DMS53 treated with DMSO at 0.1 percent for 48 hours (cell line): ENCODE results near the gene DAPK1.

ENCODE experiments used
- DNase-seq: peaks from one replicate; lab custom pipeline; 2025; ENCODE audit not compliant: unreplicated experiment; lab: John Stamatoyannopoulos, UW

Gene DAPK1

DNA sequence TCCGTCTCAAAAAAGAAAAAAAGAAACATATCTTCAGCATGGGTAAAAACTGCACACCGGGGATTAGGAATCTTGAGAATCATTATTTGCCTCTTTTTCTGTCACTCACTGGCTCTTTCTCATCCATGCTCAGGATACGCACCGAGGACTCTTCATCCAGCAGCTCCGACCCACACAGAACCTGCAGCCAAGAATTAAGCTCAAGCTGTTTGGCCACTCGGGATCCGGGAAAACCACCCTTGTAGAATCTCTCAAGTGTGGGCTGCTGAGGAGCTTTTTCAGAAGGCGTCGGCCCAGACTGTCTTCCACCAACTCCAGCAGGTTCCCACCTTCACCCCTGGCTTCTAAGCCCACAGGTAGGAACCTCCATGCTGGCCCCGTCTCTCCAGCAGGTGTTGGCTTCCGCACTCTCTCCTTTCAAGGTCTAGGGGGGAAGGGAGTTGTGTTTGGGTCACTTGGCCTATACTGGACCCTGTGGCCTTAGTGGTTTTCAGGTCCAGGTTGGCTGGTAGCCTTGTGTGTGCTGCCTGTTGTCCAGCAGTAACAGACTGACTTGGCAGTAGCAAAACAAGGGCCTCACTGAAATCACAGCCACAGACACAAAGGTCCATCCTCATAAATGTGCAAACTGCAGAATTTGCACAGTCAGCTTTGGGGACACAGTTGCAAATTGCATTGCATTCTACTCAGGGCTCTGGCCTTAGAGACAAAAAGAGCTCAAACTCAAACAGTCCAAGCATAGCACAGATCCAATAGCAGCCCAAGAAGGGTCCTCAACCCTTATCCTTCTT is 183.8 kb downstream of the DAPK1 start:
- DNase-seq, result no peak

DNA sequence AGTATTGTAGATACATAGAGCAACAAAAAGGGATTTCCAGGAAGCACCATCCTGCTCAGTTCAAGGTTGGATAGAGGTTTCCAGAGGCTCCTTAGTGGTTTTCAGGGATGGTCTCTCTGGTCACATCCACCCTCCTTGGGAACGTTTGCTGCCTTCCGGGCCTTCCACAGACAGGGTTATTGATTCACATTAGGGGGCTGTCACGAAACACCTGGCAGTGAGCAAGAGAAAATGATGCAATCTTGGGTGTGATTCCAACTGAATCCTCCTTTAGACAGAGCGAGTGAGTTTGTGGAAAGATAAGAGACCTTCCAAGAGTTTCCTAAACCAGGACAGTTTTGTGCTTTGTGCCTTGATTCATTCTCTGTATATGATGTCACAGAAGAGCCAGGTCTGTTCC is 184.4 kb downstream of the DAPK1 start:
- no peak for DNase-seq

DNA sequence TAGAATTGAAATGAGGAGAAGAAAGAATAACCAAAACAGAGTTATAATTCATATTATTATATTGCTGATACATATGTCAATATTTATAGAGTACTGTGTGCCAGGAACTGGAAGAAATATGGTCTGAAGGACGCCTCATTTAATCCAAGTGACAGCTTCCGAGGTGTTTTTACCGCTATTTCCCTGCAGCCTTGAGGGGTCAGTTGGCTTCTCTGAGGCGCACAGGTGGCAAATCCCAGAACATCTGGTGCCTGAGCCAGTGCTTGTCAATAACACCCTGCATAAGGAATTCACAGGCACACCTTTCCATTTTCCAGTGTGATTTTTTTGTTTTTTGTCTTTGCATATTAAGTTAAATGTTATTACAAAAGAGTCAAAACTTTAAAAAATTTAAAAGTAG is 185.0 kb downstream of the DAPK1 start:
- no peak for DNase-seq

DNA sequence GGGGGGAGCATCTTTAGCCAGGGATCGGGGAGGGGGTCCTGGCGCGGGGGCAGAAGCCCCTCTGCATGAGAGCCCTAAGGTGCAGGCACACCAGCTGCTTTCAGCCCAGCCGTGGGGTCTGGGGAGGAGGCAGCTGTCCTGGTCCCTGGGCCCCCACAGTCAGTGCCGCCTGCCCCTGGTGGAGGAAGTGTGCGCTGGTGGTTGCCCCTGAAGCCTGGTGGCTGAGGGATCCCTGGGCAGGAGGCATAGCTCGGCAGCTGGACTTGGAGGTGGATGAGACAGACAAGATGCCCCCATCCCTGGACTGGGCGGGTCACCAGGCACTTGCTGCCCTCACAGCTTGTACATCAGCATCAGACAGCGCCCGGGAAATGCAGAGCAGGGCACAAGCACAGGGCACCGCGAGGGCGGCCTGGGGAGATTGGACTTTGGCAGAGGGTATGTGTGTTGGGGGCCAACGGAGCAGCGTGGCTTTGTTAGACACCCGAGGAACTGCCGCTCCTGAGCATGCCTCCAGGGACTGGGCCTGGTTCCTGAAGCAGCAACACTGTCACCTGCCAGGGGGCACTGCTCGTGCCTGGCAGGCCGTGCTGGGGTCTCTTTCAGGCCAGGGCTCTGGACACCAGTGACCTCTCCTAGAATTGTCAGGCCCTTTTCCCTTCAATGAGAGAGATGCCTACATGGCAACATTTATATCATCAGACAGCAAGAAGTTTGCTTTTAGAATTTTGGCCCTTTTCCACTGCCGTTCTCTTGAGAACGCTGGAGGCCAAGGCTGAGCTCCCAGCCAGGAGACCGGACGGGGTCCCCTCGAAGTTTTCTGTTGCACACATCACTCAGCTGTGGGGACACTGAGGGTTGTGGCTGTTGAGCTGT is 186.3 kb downstream of the DAPK1 start:
- DNase-seq, result no peak

DNA sequence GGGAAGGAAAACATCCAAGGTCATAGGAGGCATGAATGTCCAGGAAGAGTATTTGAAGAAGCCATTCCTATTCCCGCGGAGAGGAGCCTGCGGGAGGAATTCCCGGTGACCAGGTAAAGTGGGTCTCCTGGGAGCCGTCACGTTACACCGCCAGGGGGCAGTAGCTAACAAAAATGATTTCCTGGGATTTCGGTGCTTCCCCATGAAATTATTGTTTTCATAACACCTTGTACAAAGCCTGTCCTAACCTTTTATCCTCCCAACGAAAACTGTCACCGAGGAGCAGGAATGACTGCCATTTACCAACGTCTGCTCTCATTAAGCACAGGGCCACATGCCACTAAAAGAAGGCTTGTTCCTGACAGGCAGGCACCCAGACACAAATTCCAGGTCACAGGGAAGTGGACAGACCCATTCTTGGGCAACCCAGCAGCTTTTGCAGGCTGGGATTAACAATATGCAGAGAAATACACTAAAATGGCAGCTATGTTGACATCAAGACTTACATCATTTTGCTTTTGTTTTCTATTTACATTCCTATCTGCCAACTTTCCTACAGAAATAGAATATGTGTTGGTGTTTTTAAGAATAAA is 187.1 kb downstream of the DAPK1 start:
- no peak for DNase-seq

DNA sequence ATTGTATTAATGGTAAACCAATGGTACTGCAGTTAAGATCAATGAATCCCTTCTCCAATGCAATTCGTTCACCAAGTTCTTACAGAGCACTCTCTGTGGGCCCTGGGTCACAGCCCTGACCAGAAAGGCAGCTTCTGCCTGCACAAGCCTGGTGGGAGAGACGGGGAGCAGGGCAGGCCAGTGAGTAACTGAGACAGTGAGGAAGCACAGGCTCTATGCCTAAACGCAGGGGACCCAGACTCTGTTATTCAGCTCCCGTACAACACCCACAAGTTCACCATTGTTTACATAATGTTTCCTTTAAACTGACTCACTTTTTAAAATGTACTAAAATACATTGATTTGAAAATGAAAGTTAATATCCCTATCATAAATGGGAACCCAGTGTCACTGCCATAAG is 187.8 kb downstream of the DAPK1 start:
- DNase-seq, result no peak

DNA sequence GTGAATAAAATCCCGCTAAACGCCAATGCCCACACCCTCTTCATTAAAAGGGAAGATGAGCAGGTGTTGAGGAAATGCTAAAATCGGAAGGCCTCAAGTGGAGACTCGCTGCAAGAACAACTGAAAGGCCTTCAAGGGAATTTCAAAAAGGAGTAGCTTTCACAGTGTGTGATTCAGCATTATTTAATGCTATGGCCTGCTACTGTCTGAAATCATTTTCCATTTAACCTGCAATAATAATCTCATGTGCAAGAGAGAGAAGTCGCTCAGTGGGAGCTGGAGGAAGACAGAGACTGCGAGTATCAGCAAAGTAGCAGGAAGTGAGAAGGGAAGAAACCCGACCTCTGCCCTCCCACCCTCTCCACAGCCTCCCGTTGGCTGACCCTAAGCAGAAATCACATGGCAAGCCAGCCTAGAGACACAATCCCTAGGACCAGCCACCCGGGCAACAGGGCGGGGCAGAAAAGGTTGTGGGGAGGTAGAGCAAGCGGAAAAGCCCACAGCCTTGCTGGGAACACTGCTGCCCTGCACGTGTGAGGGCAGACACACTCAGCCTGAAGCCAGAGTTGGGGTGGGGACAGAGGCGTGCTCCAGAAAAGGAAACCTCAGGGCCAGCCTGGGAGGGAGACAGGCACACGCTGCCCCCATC is 188.3 kb downstream of the DAPK1 start:
- no peak for DNase-seq

DNA sequence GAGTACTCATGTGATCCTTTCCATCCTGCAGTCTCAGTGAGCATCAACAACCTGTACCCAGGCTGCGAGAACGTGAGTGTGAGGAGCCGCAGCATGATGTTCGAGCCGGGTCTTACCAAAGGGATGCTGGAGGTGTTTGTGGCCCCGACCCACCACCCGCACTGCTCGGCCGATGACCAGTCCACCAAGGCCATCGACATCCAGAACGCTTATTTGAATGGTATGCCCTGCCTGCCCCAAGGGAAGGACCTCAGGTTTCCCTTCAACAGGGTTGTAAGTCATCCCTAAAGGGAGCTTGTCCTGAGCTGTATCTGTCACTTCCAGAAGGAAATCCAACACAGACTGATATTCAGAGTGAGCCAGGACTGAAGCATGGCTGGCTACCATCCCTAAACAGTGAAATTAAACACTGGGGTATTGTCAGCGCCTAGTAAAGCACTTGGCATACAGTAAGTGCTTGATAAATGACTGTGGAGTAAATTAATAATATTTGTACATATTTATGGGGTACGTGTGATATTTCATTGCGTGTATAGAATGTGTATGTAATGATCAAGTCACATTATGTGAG is 188.9 kb downstream of the DAPK1 start:
- no peak for DNase-seq

DNA sequence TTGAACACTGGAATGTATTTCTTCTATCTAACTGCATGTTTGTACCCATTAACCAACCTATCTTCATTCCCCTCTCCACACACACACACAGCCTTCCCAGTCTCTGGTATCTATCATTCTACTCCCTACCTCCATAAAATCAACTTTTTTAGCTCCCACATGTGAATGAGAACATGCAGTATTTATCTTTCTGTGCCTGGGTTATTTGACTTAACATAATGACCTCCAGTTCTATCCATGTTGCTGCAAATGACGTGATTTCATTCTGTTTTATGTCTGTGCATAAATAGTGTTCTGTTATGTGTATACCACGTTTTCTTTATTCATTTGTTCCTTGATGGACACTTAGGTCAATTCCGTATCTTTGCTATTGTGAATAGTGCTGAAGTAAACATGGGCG is 189.5 kb downstream of the DAPK1 start:
- DNase-seq, result no peak

DNA sequence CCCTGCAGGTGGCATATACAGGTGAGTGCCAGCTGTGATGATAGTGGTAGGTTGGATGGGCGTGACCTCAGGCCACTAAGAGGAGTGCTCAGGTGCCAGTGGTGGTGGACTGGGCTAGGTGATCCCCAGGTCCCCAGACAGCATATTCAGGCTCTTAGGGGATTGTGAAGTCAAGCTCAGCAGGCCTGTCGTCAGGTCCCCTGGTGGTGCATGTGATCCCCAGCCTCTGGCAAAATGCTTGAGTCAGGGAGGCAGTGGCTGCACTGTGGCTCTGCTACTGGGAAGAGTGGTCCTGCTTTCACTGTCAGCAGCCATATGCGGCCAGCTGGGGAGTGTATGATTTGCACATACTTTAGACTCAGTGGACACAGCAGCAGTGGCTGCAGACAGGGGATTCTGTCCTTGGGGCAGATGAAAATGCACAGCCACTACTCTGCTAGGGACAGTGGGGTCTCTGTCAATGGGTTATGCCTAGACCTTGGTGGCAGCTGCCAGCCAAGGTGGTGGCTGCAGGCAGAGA is 196.6 kb downstream of the DAPK1 start:
- DNase-seq, result no peak

DNA sequence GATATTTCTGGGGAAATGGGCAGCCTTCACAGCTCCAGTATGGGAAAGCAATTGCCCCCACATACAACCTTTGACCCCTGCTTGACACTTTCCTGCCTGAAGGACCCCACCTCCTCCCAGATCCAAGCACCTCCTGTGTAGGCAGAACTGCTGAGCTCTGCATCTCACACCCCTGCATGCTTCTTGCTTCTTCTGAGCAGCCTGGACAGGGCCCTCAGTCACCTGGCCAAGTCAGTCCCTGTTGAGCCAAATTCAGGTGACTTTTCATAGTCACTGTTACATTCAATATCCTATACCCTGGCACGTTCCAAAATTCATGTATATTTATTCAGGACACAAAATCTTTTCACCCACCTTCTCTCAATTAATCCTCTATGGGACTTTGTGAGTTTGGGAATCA is 197.9 kb downstream of the DAPK1 start:
- DNase-seq, result no peak

DNA sequence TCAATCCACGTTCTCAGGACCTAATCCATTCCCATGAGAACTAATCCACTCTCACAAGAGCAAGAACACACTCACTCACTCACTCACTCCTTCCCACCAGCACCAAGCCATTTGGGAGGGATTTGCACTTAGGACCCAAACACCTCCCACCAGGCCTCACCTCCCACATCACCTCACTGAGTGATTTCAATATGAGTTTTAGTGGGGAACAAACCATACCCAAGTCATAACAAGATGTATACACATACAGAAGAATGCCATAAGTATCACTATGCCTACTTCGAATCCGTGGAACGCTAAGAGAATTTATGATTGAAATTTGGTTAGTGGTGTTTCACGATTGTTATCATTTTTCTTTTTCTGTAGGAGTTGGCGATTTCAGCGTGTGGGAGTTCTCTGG is 199.0 kb downstream of the DAPK1 start:
- DNase-seq, result no peak

DNA sequence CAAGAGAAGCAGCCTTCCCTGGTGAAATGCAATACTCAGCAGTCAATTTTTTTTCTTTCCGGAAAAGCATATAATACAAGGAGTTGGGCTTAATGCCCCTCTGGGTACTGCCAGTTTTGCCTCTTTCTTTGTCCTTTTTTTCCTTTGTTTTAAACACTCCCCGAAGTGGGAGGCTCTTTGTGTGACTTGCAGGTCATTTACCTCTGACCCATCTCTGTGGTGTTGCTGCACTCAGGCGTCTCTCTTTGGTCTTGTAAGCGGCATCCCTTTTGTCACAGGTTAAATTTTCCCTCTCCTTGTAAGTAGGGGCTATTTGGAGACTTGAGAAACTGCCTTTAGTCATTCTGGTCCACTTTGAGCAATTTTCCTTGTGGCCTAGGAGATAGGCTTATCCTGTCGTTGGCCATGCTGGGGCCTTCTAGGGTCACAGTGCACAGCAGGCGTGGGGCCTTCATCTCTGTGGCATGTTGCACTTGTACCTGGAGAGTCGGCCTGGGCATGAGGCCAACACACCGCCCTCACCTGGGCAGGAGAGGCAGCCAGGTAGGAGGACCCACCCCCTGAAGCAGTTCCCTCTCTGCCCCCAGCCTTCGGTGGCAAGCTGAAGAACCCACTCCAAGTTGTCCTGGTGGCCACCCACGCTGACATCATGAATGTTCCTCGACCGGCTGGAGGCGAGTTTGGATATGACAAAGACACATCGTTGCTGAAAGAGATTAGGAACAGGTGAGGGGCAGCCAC is 200.6 kb downstream of the DAPK1 start:
- no peak for DNase-seq

DNA sequence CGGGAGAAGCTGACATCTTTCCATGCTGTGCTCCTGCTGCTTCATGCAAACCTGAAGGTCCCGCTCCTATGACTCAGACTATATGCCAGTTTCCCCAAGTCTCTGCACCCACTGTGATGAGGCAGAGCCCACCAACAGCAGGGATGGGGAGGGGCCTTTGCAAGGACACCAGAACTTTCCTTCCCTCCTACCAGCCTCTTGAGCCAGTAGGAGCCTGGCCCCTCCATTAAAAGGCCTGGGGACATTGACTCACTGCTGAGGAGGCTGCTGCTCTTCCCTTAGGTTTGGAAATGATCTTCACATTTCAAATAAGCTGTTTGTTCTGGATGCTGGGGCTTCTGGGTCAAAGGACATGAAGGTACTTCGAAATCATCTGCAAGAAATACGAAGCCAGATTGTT is 202.2 kb downstream of the DAPK1 start:
- no peak for DNase-seq

DNA sequence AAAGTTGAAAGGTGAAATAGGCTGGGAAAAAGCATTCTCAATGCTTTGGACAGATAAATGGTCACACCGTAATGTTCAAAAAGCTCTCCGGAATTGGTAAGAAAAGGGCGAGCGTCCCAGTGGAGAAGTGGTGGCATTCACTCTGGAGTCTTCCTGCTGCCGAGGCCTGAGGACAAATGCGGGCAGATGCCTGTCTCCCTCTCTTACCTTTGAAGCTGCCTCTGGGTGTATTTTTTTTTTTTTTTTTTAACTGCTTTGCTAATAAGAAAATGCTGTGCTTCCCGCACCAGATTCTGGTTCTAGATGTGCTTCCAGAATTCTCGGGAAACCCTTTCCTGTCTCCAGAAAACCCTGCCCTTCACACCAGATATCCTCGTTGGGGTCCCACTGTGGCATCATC is 203.8 kb downstream of the DAPK1 start:
- no peak for DNase-seq

DNA sequence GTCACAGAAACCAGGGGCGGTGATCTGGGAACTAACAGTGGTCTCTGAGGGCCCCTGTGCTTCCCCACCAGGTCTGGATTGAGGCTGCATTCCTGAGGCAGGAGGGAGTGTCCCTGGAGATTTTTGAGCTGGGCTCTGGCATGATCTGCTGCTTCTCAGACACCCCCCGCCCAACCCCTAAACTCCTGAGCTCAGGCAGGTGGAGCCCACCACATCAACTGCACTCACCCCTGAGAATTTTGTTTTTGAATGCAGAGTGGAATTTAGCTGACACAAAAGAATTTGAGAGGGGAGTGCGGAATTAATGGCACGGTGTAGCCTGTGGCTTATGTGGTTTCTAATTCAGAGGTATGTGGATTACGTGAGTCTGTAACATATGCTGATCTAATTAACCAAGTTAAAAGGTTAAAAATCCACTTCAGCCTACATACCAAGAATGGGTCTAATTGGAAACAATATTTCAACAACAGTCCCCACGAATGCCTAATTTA is 204.3 kb downstream of the DAPK1 start:
- DNase-seq, result no peak

DNA sequence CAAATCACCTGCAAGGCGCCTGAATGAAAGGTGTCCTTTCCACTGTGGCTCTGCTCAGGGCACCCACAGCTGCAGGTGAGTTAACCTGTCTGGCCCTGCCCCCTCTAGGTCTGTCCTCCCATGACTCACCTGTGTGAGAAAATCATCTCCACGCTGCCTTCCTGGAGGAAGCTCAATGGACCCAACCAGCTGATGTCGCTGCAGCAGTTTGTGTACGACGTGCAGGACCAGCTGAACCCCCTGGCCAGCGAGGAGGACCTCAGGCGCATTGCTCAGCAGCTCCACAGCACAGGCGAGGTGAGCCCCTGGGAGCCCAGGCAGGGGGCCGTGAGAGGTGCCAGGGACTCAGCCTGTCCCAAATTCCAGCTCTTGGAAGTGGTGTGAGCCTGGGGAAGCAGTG is 205.3 kb downstream of the DAPK1 start:
- no peak for DNase-seq

DNA sequence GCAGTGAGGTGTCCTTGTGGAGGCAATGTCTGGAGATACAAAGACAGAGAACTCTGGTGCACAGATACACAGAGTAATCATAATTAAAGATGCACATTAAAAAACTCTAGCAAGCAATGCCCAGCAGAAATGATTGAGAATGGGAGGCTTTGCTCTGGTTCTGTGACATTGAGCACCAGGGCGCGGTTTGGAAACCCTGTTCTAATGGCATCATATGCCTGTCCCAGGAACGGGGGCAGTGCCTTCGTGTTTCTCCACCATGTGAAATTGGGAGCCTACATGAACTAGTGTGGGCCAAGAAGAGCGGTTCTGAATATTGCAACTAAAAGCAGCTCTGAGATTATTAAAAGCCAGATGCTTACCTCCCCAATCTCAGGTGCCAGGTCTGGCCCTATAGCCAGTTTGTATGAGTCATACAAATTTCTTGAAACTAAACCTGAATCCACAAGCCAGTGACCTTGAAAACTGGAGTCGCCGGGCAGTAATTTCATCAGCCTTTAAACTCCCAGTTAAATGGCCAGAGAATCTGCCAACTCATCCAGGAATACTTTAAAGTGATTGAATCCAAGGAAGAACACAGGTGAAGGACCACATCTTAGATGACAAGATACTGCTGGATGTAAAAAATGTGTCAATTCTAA is 206.1 kb downstream of the DAPK1 start:
- no peak for DNase-seq

DNA sequence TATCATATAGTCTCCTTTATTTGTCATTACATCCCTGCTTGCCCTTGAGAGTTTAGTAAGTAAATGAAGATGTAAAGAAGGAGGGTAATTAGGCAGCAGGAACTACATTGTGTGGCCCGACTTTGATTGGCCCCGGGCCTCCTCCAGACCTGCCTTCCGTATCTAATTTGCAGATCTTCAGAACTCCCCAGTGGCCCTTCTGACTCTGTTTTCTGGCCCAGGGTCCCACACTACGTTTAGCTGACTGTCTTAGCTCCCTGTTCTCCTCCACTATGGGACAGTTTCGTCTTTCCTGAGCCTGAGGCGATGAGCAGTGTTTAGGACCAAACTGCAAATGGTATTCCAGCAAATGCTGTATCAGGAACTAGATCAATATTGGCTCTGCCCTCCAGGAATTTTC is 206.7 kb downstream of the DAPK1 start:
- no peak for DNase-seq
